Measurements from ENCODE around the gene HOXB4.

The HOXB4 gene

GRCh38 chr17:48528936-48529682 lies 49.0 kb downstream of the HOXB4 start:
- peak; percentile 85 for DNase-seq (ENCODE audit: low read depth, low spot score)

GRCh38 chr17:48528153-48528935 lies 49.8 kb downstream of the HOXB4 start:
- DNase-seq (ENCODE audit: low read depth, low spot score), result peak; percentile 94

- peak; percentile 62 for DNase-seq (ENCODE audit: low read depth, low spot score)
These were observed 50.6 kb downstream of the HOXB4 start for GRCh38 chr17:48527547-48527932.

GRCh38 chr17:48526608-48527546 lies 51.3 kb downstream of the HOXB4 start:
- DNase-seq (ENCODE audit: low read depth, low spot score), result peak; percentile 86
